HL-60 (cell line): Measurements from ENCODE around the gene LY6G5C.

Source experiments
- DNase-seq, 2 experiments: peaks; one replicate each; pipeline ENCODE4 v3.0.0-alpha.2; 2010 to 2020; ENCODE audit warnings: low read depth in 1 of 2, low spot score in 1 of 2
- H3K27ac ChIP-seq: fragments of 250-450 bp; sonication (Bioruptor Pico); replicated peaks from 2 replicates; pipeline ENCODE4 v1.5.1; 2020; ENCODE audit warnings: mild to moderate bottlenecking, moderate library complexity
- H3K27me3 ChIP-seq: fragments of 250-450 bp; sonication (Bioruptor Pico); 2 replicates; pipeline ENCODE4 v1.5.1; 2021; ENCODE audit warnings: mild to moderate bottlenecking, moderate library complexity; ENCODE audit not compliant: insufficient read depth, poor library complexity, severe bottlenecking
- H3K4me3 ChIP-seq: replicated peaks from 2 replicates; pipeline ENCODE4 v1.5.1; 2011; ENCODE audit warnings: mild to moderate bottlenecking, control low read depth, low read length; ENCODE audit not compliant: insufficient read depth
- GABPA ChIP-seq: IDR thresholded peaks from 2 replicates; pipeline ENCODE4 v1.6.1; 2012; ENCODE audit warnings: low read depth
- POLR2AphosphoS5 ChIP-seq: IDR thresholded peaks from 2 replicates; pipeline ENCODE4 v1.6.1; 2012; ENCODE audit warnings: low read depth
- SPI1 ChIP-seq: IDR thresholded peaks from 2 replicates; pipeline ENCODE4 v1.6.1; 2012; ENCODE audit warnings: low read depth, mild to moderate bottlenecking, borderline replicate concordance
- TF ChIP-seq, protein P1 (sequence below): IDR thresholded peaks from 2 replicates; pipeline ENCODE4 v1.6.1; 2012; ENCODE audit warnings: low read depth; ENCODE audit not compliant: insufficient replicate concordance
- TF ChIP-seq, protein P2 (sequence below): IDR thresholded peaks from one replicate; pipeline ENCODE4 v1.5.1; 2011; ENCODE audit warnings: low read length, control low read depth, inconsistent platforms; ENCODE audit not compliant: insufficient read depth

The LY6G5C gene

GRCh38 chr6:31702819-31703716 is 22.2 kb upstream of the LY6G5C start, which contains the start of gene ABHD16A:
Gene ABHD16A, minus strand, starts transcription at chr6:31703324. Its CDS starts 43 bp downstream, at chr6:31703281.
- H3K4me3 ChIP-seq = peak within 1 kb of the TSS; percentile 64
- peak within 1 kb of the TSS; percentile 96 for H3K27ac ChIP-seq
- peak; percentile 100 for DNase-seq
- TF ChIP-seq SPI1 (no peak), GABPA (peak; percentile 47)
- TF ChIP-seq, protein P1, sequence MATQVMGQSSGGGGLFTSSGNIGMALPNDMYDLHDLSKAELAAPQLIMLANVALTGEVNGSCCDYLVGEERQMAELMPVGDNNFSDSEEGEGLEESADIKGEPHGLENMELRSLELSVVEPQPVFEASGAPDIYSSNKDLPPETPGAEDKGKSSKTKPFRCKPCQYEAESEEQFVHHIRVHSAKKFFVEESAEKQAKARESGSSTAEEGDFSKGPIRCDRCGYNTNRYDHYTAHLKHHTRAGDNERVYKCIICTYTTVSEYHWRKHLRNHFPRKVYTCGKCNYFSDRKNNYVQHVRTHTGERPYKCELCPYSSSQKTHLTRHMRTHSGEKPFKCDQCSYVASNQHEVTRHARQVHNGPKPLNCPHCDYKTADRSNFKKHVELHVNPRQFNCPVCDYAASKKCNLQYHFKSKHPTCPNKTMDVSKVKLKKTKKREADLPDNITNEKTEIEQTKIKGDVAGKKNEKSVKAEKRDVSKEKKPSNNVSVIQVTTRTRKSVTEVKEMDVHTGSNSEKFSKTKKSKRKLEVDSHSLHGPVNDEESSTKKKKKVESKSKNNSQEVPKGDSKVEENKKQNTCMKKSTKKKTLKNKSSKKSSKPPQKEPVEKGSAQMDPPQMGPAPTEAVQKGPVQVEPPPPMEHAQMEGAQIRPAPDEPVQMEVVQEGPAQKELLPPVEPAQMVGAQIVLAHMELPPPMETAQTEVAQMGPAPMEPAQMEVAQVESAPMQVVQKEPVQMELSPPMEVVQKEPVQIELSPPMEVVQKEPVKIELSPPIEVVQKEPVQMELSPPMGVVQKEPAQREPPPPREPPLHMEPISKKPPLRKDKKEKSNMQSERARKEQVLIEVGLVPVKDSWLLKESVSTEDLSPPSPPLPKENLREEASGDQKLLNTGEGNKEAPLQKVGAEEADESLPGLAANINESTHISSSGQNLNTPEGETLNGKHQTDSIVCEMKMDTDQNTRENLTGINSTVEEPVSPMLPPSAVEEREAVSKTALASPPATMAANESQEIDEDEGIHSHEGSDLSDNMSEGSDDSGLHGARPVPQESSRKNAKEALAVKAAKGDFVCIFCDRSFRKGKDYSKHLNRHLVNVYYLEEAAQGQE = peak; percentile 38
- no peaks in the 10 kb centered on the region for H3K27me3 ChIP-seq

DNA sequence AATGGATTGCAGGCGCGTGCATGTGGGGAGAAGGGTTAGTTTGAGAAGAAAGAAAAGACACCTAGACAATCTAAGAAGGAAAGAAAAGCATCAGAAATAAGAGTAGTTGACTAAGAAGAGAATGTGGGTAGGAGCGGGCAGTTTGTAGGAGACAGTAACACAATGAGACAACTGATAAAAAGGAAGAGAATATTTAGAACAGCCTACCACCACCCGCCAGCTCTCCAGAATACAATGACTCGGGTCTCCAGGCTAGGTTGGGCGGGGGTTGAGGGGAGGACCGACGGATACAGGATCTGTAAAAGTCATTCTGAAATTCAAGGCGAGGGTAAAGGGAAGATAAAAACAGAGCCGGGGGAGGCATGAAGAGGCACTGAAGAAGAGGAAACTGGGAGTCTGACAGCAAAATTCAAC is 21.5 kb upstream of the LY6G5C start:
- peak overlapping the region; percentile 64 for H3K4me3 ChIP-seq
- DNase-seq = no peak
- H3K27ac ChIP-seq = peak overlapping the region; percentile 96
- H3K27me3 ChIP-seq = no peaks in the 10 kb centered on the region
- TF ChIP-seq POLR2AphosphoS5 (no peak), GABPA (no peak), SPI1 (no peak)
- TF ChIP-seq, protein P1 = no peak
- TF ChIP-seq, protein P2, sequence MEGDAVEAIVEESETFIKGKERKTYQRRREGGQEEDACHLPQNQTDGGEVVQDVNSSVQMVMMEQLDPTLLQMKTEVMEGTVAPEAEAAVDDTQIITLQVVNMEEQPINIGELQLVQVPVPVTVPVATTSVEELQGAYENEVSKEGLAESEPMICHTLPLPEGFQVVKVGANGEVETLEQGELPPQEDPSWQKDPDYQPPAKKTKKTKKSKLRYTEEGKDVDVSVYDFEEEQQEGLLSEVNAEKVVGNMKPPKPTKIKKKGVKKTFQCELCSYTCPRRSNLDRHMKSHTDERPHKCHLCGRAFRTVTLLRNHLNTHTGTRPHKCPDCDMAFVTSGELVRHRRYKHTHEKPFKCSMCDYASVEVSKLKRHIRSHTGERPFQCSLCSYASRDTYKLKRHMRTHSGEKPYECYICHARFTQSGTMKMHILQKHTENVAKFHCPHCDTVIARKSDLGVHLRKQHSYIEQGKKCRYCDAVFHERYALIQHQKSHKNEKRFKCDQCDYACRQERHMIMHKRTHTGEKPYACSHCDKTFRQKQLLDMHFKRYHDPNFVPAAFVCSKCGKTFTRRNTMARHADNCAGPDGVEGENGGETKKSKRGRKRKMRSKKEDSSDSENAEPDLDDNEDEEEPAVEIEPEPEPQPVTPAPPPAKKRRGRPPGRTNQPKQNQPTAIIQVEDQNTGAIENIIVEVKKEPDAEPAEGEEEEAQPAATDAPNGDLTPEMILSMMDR = no peak

- TF ChIP-seq SPI1 (no peak), POLR2AphosphoS5 (no peak), GABPA (no peak)
- TF ChIP-seq, protein P1 = no peak
- TF ChIP-seq, protein P2 = no peak
- Histone ChIP-seq H3K4me3 (peak overlapping the region; percentile 64), H3K27me3 (no peaks in the 10 kb centered on the region), H3K27ac (peak overlapping the region; percentile 96)
- no peak for DNase-seq
These were observed 21.0 kb upstream of the LY6G5C start for GRCh38 chr6:31701666-31702404.
